Activated CD8-positive, alpha-beta T cell treated with anti-CD3 and anti-CD28 coated beads for 36 hours (primary cell): ENCODE results near the gene ZFYVE28. TPM values are rescaled to one million over a fixed set of nuclear protein-coding genes. Genes with fewer than 3 reads are reported as not detected.
A peak's percentile ranks its signal among the peaks of the same experiment; 100 is the strongest.

Experiments used
- ATAC-seq: fragments of 200-7000 bp; cut with Tn5 transposase; one replicate; pipeline ENCODE4 v1.10.0; 2021; ENCODE audit warnings: mild to moderate bottlenecking, moderate library complexity
- CTCF ChIA-PET: fragments of 350-600 bp; sonication (Branson Sonifier 250); formaldehyde crosslinking; loops from one replicate; lab custom pipeline; 2021; ENCODE audit warnings: antibody characterized with exemption; lab: Charles Lee
- POLR2A ChIA-PET: fragments of 350-600 bp; sonication (Branson Sonifier 250); formaldehyde crosslinking; loops from one replicate; lab custom pipeline; 2021; ENCODE audit warnings: antibody characterized with exemption; lab: Charles Lee
- DNase-seq: peaks from one replicate; pipeline ENCODE4 v3.0.0-alpha.2; 2020
- H3K27ac Mint-ChIP-seq: one replicate; pipeline ENCODE4 v1.8.0; 2021; ENCODE audit warnings: mild to moderate bottlenecking, mixed read lengths
- H3K27me3 Mint-ChIP-seq: one replicate; pipeline ENCODE4 v1.8.0; 2021; ENCODE audit warnings: mixed read lengths
- H3K36me3 Mint-ChIP-seq: one replicate; pipeline ENCODE4 v1.8.0; 2021; ENCODE audit warnings: low read depth, mixed read lengths
- H3K4me1 Mint-ChIP-seq: one replicate; pipeline ENCODE4 v1.8.0; 2021; ENCODE audit warnings: low read depth, mixed read lengths
- H3K4me3 Mint-ChIP-seq: one replicate; pipeline ENCODE4 v1.8.0; 2021; ENCODE audit warnings: mild to moderate bottlenecking, moderate library complexity, mixed read lengths
- H3K9me3 Mint-ChIP-seq: one replicate; pipeline ENCODE4 v1.8.0; 2021; ENCODE audit warnings: mixed read lengths
- CTCF ChIP-seq: fragments of 200-600 bp; IDR thresholded peaks from one replicate; pipeline ENCODE4 v1.8.0; 2022; ENCODE audit warnings: antibody characterized with exemption, mild to moderate bottlenecking
- intact Hi-C: fragments of 100-400 bp; cut with micrococcal nuclease; formaldehyde crosslinking; loops from one replicate; pipeline ENCODE4 v1.10.0; 2022
- total RNA-seq, 2 experiments: library from RNA; stranded (reverse); gene quantifications; one replicate each; pipeline ENCODE4 v1.2.3, GENCODE V29; 2021

ZFYVE28 gene
- total RNA-seq, 2 experiments from 2014 or later = 4.9 to 7.0 TPM

- ChIA-PET CTCF (interaction anchor here (0.7 to 1.0 kb wide), 5 partner anchors 9 to 130 kb away, joined by 3 read pairs; no protein-coding TSS in a partner anchor), POLR2A (interaction anchor here (0.6 to 2.0 kb wide), 5 partner anchors 10 to 133 kb away, joined by 3 to 6 read pairs (median 4); partner anchors contain the start of genes HAUS3 and POLN)
- Mint-ChIP-seq H3K4me1 (peaks cover 37% of the 10 kb centered on the region), H3K9me3 (no peaks in the 10 kb centered on the region), H3K27me3 (no peaks in the 10 kb centered on the region), H3K27ac (peak overlapping the region; percentile 96), H3K36me3 (no peaks in the 10 kb centered on the region), H3K4me3 (peak overlapping the region; percentile 43)
- intact Hi-C loops = loop anchor here (5.0 kb wide), 1 partner anchor 131 kb away; no protein-coding TSS in a partner anchor
- peak; percentile 93 for ATAC-seq
- peak; percentile 91 for DNase-seq
- TF ChIP-seq CTCF = peak; percentile 41
These were observed 136.7 kb downstream of the ZFYVE28 start for GRCh38 chr4:2281575-2282343.

- no peaks in the 10 kb centered on the region for H3K27me3 Mint-ChIP-seq
- CTCF ChIA-PET = no interaction called here
- H3K36me3 Mint-ChIP-seq = no peaks in the 10 kb centered on the region
- peaks cover 37% of the 10 kb centered on the region for H3K4me1 Mint-ChIP-seq
- H3K27ac Mint-ChIP-seq = peak overlapping the region; percentile 96
- TF ChIP-seq CTCF = no peak
- intact Hi-C loops = loop anchor here (5.0 kb wide), 1 partner anchor 132 kb away; no protein-coding TSS in a partner anchor
- no peak for ATAC-seq
- DNase-seq = no peak
- no peak overlapping the region for H3K4me3 Mint-ChIP-seq
- H3K9me3 Mint-ChIP-seq = no peaks in the 10 kb centered on the region
- POLR2A ChIA-PET = no interaction called here
These were observed 137.7 kb downstream of the ZFYVE28 start for GRCh38 chr4:2280531-2281300.

GRCh38 chr4:2277956-2278355 is 140.5 kb downstream of the ZFYVE28 start:
- Mint-ChIP-seq H3K4me3 (no peak overlapping the region), H3K27me3 (no peaks in the 10 kb centered on the region), H3K4me1 (peaks cover 23% of the 10 kb centered on the region), H3K27ac (no peak overlapping the region), H3K36me3 (no peaks in the 10 kb centered on the region), H3K9me3 (no peaks in the 10 kb centered on the region)
- DNase-seq (no peak), ATAC-seq (no peak)
- POLR2A ChIA-PET = no interaction called here
- intact Hi-C loops = no loop called here
- CTCF ChIA-PET = no interaction called here
- no peak for TF ChIP-seq CTCF

- TF ChIP-seq CTCF = no peak
- Mint-ChIP-seq H3K4me1 (peaks cover 13% of the 10 kb centered on the region), H3K4me3 (no peak overlapping the region), H3K27me3 (no peaks in the 10 kb centered on the region), H3K36me3 (no peaks in the 10 kb centered on the region), H3K9me3 (no peaks in the 10 kb centered on the region), H3K27ac (no peak overlapping the region)
- CTCF ChIA-PET = interaction anchor here (0.6 kb wide), 1 partner anchor 51 kb away, joined by 3 read pairs; no protein-coding TSS in a partner anchor
- intact Hi-C loops = no loop called here
- no peak for ATAC-seq
- POLR2A ChIA-PET = interaction anchor here (1.0 kb wide), 1 partner anchor 10 kb away, joined by 3 read pairs; no protein-coding TSS in a partner anchor
- no peak for DNase-seq
These were observed 141.7 kb downstream of the ZFYVE28 start for GRCh38 chr4:2276581-2277325.
